HG02852 (cell line): ENCODE measurements around the gene B4GALNT1.
"Not testable (repeated sequence)": the region's sequence is repeated elsewhere in the genome, so short reads cannot be mapped to it uniquely, and the experiment has no call there.

ENCODE experiments used
- ATAC-seq: cut with Tn5 transposase; IDR thresholded peaks from one replicate; pipeline ENCODE4 v1.9.1; 2021; ENCODE audit warnings: mild to moderate bottlenecking, moderate library complexity; ENCODE audit not compliant: unreplicated experiment

B4GALNT1 gene

DNA sequence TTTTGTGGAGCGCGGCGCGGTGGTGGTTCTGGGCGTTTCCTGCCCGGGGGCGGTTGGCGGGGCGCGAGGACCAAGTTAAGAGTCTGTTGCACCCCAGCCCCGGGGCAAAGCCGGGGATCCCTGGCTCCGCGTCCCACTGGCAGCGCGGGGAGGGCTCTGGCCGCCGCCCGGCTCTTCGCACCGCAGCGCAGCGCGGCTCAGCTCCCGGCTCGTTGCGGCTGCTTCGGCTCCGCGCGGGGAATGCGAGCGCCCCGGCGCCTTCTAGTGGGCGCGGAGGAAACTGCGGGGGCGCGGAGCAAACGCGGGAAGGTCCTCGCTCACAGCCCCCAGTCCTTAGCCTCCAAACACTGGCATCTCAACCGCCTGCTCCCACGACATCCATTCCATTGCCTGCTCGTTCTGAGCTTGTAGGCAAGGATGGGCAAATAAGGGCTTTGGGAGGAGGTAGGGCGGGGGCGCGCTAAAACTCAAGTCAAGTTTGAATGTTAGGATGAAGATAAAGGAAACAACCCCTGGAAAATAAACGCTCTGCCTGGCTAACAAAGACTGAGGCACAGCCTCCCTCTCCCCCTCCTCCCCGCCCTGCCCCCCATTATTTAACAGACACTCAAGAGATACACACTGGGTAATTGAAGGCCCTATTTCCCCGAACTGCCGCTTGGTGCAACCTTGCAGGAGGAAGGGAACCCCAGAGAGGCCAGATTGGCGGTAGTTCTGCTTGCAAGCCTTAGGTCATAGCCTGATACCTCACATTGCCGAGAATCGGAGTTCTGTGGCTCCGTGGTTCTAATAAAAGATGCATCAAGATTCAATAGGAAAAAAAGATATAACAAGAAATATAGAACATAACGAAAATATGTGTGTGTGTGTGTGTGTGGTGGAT, at the start of gene B4GALNT1:
B4GALNT1 (minus strand) TSS at position 244 of the 883 bp plus-strand sequence. CDS start 1,069 bp downstream, outside the sequence.
- ATAC-seq = peak; percentile 70

DNA sequence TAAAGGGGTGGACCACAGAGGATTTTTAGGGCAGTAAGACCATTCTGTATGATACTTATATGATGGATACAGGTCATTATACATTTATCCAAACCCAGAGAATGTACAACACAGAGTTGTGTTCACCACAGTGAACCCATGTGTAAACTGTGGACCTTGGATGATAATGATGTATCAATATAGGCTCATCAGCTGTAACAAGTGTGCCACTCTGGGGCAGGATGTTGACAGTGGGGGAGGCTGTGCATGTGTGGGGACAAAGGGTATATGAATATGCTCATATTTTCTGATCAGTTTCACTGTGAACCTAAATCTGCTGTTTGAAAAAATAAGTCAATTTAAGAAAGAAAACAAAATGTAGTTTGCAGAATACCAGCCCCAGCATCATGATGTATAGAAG, 46.7 kb upstream of the B4GALNT1 start:
- ATAC-seq = no peak

DNA sequence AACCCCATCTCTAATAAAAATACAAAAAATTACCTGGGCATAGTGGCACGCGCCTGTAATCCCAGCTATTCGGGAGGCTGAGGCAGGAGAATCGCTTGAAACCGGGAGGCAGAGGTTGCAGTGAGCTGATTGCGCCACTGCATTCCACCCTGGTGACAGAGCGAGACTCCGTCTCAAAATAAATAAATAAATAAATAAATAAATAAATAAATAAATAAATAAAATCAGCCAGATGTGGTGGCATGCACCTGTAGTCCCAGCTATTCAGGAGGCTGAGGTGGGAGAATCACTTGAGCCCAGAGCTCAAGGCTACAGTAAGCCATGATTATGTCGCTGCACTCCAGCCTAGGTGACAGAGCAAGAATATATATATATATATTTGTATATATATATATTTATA, 44.9 kb upstream of the B4GALNT1 start:
- not testable (repeated sequence) for ATAC-seq

DNA sequence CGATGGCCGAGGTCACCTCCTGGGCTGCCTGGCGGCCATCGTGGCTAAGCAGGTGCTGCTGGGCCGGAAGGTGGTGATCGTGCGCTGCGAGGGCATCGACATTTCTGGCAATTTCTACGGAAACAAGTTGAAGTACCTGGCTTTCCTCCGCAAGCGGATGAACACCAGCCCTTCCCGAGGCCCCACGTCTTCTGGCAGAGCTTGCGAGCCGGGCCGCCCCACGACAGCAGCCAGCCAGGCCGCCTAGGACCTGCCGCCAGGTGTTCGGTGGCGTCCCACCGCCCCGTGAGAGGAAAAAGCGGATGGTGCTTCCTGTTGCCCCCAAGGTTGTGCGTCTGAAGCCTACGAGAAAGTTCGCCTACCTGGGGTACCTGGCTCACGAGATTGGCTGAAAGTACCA, 41.7 kb upstream of the B4GALNT1 start:
- ATAC-seq = no peak

DNA sequence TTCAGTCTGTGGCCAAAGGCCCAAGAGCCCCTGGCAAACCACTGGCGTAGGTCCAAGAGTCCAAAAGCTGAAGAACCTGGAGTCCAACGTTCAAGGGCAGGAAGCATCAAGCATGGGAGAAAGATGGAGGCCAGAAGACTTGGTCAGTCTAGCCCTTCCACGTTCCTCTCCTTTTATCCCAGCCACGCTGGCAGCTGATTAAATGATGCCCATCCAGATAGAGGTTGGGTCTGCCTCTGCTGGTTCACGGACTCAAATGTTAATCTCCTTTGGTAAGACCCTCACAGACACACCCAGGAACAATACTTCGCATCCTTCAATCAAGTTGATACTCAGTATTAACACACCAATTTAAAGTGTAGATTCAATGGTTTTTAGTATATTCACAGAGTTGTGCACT, 39.8 kb upstream of the B4GALNT1 start:
- no peak for ATAC-seq

DNA sequence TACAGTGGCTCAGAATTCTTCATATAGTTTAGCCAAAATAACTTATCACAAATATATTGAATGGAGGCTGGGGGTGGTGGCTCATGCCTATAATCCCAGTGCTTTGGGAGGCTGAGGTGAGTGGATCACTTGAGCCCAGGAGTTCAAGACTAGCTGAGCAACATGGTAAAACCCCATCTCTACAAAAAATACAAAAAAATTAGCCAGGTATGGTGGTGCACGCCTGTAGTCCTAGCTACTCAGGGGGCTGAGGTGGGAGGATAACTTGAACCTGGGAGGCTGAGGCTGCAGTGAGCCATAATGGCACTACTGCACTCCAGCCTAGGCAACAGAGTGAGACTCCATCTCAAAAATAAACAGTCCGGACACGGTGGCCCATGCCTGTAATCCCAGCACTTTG, 38.8 kb upstream of the B4GALNT1 start:
- not testable (repeated sequence) for ATAC-seq

DNA sequence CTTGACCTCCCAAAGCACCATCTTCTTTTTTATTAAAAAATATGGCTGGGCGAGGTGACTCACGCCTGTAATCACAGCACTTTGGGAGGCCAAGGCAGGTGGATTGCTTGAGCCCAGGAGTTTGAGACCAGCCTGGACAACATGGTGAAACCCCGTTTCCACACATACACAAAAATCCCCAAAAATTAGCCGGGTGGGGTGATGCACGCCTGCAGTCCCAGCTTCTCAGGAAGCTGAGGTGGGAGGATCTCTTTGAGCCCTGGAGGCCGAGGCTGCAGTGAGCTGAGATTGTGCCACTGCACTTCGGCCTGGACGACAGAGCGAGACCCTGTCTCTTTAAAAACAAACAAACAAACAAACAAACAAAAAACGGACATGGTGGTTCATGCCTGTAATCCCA, 36.7 kb upstream of the B4GALNT1 start:
- ATAC-seq = not testable (repeated sequence)

DNA sequence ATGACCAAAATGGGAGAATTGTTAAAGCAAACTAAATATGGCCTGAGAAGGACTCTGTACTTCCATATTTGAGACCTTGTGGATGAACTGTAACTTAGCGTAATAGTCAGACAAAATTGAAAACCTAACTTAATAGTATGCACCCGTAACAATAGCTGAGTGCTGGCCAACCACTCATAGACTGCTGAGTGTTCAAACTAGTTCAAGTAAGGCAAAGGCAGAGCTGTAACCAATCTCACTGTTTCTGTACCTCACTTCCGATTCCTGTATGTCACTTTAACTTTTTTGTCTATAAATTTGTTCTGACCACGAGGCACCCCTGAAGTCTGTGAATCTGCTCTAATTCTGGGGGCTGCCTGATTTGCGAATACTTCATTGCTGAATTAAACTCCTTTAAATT, 33.9 kb upstream of the B4GALNT1 start:
- no peak for ATAC-seq

DNA sequence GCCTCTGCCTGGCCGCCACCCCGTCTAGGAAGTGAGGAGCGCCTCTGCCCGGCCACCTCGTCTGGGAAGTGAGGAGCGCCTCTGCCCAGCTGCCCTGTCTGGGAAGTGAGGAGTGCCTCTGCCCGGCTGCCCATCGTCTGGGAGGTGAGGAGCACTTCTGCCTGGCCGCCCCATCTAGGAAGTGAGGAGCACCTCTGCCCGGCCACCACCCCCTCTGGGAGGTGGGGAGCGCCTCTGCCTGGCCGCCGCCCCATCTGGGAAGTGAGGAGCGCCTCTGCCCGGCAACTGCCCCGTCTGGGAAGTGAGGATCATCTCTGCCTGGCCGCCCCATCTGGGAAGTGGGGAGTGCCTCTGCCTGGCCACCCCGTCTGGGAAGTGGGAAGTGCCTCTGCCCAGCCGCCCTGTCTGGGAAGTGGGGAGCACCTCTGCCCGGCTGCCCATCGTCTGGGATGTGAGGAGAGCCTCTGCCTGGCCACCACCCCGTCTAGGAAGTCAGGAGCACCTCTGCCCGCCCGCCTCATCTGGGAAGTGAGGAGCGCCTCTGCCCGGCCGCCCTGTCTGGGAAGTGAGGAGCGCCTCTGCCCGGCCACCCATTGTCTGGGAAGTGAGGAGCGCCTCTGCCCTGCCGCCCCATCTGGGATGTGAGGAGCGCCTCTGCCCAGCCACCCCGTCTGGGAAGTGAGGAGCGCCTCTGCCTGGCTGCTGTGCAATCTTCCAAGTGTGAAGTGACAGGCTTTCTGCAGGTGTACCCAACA, 32.2 kb upstream of the B4GALNT1 start:
- ATAC-seq = not testable (repeated sequence)

DNA sequence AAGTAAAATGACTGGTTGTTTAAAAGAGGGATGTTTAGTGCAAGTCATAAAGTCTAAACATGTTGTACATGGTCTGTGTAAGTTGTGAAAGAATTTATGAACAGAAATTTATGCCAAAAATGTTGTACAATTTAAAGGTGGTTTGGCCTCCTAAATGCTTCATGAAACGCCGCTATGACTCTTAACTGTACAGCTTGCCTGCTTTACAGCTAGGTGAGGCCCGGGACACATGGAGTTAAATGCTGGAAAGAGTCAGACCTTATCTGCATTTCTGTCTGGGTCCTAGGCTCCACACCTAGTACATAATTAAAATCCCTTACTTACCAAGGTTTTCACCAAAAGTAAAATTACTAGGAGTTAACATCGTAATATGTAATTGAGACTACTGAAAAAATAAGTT, 28.4 kb upstream of the B4GALNT1 start:
- no peak for ATAC-seq

DNA sequence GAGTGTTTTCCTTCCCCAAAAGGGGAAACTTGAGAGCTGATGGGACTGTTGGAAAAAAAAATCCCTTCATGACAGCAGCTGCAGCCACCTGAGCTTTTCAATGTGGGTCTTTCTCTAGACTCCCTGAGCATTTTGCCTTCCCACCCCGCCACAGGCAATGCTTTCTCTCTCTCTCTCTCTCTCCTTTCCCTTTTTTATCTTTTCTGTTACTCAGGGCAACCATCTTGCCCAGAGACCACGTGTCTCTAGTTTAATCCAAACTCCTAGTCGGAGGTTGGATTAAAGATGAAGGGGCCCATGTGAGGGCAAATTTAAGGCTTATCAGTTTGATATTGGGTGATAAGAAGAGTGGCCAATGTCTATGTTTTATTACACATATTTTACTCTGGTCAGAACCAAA, 25.9 kb upstream of the B4GALNT1 start:
- no peak for ATAC-seq

DNA sequence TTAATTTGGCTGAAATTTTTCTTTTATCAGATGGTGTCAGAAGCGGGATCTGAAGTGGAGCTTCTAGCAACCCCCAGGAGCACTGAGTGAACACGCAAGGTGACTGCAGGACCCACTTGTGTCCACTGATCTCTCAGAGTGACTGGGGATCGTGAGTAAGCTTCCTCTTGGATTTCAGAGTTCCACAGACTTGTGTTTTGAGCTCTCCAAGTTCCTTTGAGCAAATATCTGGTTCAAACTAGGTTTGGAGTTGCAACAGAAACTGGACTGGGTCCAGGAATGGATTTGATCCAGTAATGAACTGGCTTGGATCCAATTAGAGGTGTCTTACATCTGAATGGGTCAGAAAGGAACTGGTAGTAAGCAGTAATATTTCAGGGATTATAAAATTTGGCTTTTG, 24.7 kb upstream of the B4GALNT1 start:
- no peak for ATAC-seq

DNA sequence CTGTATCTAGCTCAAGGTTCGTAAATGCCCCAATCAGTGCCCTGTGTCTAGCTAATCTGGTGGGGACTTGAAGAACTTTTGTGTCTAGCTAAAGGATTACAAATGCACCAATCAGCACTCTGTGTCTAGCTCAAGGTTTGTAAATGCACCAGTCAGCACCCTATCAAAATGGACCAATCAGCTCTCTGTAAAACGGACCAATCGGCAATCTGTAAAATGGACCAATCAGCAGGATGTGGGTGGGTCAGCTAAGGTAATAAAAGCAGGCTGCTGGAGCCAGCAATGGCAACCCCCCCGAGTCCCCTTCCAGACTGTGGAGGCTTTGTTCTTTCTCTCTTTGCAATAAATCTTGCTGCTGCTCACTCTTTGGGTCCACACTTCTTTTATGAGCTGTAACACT, 23.4 kb upstream of the B4GALNT1 start:
- not testable (repeated sequence) for ATAC-seq

DNA sequence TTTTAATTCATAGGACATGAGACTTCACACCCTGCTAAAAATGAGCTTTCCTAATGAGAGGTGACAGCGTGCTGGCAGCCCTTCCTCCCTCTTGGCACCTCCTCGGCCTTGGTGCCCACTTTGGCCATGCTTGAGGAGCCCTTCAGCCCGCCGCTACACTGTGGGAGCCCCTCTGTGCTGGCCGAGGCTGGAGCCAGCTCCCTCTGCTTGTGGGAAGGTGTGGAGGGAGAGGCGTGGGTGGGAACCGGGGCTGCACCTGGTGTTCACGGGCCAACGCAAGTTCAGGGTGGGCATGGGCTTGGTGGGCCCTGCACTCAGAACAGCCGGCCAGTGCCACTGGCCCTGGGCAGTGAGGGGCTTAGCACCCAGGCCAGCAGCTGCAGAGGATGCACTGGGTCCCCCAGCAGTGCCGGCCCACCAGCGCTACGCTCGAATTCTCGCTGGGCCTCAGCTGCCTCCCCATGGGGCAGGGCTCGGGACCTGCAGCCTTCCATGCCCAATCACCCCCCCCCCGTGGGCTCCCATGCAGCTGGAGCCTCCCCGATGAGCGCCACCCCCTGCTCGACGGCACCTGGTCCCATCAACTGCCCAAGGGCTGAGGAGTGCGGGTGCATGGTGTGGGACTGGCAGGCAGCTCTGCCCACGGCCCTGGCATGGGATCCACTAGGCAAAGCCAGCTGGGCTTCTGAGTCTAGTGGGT, 22.7 kb upstream of the B4GALNT1 start:
- ATAC-seq = no peak

DNA sequence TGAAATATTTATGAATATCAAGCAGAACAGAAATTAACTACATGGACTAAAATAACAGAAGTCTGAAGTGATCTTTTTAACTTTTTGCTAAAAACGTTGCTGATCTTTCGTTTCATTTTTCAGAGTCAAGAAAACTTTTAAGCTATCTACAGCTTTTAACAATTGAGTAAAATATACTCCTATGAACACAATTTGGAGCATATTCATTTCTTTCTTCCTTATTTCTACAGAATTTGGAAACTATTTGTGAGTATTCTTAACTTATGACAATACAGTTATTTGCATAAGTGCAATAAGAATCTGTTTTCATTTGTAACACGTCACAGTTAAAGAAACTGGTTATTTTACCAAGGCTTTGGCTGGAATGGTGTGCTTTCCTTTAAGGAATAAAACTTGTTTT, 21.0 kb upstream of the B4GALNT1 start:
- ATAC-seq = no peak

DNA sequence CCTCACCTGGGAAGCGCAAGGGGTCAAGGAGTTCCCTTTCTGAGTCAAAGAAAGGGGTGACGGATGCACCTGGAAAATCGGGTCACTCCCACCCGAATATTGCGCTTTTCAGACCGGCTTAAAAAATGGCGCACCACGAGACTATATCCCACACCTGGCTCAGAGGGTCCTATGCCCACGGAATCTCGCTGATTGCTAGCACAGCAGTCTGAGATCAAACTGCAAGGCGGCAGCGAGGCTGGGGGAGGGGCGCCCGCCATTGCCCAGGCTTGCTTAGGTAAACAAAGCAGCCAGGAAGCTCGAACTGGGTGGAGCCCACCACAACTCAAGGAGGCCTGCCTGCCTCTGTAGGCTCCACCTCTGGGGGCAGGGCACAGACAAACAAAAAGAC, 13.7 kb upstream of the B4GALNT1 start:
- not testable (repeated sequence) for ATAC-seq

DNA sequence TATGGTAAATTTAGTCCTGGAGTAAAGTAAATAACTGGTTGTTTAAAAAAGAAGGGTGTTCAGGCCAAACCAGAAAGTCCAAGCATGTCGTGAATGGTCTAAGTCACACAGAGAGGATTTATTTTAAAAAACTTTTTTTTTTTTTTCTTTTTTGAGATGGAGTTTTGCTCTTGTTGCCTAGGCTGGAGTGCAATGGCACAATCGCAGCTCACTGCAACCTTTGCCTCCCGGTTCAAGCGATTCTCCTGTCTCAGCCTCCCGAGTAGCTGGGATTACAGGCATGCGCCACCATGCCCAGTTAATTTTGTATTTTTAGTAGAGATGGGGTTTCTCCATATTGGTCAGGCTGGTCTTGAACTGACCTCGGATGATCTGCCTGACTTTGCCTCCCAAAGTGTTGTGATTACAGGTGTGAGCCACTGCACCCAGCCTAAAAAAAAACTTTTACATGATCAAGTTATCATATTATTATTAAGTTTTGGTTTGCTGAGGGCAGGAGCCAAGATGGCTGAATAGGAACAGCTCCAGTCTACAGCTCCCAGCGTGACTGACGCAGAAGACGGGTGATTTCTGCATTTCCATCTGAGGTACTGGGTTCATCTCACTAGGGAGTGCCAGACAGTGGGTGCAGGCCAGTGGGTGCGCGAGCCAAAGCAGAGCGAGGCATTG, 13.1 kb upstream of the B4GALNT1 start:
- ATAC-seq = not testable (repeated sequence)

DNA sequence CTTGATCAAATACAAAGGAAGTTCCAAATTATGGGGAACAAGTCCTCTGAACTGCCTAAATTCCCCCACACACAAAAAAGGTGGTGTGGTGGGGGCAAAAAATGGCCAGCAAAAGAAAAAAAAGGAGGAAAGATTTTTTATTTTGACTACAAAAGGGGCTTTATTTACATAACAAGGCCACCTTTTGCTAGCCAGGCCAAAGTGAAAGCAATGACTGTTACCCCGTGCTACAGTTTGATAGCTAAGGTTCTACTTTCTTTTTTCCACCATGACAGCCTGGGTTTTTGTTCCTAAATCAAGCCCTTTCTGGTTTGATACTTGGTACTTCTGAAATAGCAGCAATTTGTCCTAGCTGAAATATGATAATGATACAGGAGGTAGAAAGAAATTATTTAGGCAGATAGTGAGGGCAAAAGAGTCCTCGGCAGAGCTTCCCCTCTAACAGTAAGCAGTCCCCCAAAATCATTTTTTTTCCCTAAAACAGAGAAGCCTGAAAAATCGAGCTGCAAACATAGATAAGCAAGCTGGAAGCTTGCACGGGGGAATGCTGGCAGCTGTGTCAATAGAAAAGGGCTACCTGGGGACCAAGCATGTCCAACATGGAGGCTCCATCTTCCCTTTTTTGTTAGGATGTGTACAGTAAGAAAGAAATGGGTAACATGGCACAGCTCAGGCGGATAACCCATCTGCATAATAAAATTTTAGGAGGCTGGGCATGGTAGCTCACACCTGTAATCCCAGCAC, 8.9 kb upstream of the B4GALNT1 start:
- no peak for ATAC-seq

DNA sequence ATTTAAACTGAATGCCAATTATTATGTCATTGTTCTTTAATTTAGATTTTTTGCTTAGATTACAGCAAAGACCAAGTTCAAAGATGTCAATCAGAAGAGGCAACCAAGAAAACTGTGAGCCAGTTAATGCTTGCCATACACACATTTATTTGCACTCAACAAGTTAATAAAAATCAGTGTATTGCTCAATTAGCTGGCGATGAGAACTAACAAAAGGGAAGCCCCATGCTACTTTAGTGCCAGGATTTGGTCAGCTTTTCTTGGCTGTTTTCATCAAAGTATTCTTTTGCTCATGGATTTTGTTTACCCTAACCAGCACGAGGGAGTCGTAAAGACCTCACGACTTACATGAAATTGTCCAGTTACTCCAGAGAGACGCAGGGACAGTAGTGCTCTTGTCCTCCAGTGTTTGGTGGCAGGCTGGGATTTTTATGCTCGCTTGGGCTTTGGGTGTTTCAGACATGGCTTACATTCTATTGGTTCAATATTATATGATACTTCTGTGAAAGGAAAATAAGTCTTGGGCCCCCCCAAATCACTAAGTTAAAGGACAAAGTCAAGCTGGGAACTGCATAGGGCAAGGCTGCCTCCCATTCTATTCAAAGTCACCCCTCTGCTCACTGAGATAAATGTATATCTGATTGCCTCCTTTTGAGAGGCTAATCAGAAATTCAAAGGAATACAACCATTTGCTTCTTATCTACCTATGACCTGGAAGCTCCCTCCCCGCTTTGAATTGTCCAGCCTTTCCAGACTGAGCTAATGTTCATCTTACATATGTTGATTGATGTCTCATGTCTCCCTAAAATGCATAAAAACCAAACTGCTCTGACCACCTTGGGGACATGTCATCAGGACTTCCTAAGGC, 7.4 kb upstream of the B4GALNT1 start:
- no peak for ATAC-seq
